ENCODE data around the gene PGPEP1.

DNA sequence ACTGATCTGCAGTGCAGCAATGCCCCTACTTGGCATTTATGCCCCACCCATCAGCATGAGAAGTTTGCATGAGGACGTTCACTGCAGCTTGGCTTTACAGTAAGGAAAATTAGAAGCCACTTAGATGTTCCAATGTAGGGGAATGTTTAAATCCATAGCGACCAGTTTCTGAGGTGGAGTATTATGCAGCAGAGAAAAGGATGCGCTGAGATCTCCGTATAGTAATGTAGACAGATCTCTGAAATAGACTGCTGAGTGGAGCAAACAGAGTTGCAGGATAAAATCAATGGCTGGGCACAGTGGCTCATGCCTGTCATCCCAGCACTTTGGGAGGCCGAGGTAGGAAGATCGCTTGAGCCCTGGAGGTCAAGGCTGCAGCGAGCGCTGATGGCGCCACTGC lies 10.1 kb downstream of the PGPEP1 start:
- TF ChIP-seq, protein P1, sequence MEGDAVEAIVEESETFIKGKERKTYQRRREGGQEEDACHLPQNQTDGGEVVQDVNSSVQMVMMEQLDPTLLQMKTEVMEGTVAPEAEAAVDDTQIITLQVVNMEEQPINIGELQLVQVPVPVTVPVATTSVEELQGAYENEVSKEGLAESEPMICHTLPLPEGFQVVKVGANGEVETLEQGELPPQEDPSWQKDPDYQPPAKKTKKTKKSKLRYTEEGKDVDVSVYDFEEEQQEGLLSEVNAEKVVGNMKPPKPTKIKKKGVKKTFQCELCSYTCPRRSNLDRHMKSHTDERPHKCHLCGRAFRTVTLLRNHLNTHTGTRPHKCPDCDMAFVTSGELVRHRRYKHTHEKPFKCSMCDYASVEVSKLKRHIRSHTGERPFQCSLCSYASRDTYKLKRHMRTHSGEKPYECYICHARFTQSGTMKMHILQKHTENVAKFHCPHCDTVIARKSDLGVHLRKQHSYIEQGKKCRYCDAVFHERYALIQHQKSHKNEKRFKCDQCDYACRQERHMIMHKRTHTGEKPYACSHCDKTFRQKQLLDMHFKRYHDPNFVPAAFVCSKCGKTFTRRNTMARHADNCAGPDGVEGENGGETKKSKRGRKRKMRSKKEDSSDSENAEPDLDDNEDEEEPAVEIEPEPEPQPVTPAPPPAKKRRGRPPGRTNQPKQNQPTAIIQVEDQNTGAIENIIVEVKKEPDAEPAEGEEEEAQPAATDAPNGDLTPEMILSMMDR (IDR thresholded peaks at IDR 0.05 in 8 of 11, conservative IDR thresholded peaks at IDR 0.05 in 3 of 11), result no peak
- TF ChIP-seq POLR2A (IDR thresholded peaks at IDR 0.05) (no peak), POLR2AphosphoS5 (IDR thresholded peaks at IDR 0.05) (no peak)
